ENCODE data around the gene COPZ1. TPM values are rescaled to one million over a fixed set of nuclear protein-coding genes. Genes with fewer than 3 reads are reported as not detected.

The COPZ1 gene

DNA sequence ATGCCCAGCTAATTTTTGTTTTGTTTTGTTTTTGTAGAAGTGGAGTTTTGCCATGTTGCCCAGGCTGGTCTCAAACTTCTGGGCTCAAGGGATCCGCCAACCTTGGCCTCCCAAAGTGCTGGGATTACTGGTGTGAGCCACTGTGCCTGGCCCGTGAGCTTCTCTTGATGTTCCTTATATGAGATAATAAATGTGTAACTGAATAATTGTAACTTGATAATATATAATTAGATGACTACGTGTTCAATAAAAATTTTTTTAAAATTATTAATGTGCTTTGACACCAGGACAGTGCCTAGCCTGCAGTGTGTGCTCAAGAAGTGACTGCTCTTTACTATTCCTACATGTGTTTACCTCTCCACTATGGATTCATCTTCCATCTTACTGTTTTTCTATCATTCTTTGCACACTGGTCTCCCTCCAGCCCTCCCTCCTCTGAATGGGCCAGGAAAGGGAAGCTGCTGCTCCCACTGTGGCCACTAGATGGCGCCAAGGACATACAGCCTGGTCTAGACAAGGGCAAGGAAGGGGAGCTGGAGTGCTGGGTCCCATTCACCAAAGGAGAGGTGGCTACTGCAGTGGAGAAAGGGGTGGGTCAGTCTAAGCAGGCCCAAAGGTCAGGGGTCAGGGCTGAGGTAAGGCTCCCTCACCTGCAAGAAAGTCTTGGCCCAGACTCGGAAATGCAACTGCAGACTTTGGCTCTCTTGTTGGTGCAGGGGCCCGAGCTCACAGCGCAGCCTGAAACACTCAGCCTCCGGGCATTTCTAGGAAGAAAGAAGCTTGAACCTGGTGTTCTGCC is 74.3 kb downstream of the COPZ1 start:
- Histone ChIP-seq H2BK15ac (ENCODE audit: low read depth, poor library complexity, severe bottlenecking) (no peak overlapping the region), H4K91ac (ENCODE audit: low read length) (no peak overlapping the region), H3K36me3 (ENCODE audit: control insufficient read depth in 1 of 2, insufficient read depth in 2 of 2, low read depth in 1 of 2, low read length in 2 of 2) (peaks cover 80 to 100% of the 10 kb centered on the region in 2 experiments), H4K8ac (ENCODE audit: low read length) (no peak overlapping the region), H3K4me3 (ENCODE audit: insufficient read depth in 1 of 2, low read depth in 1 of 2, low read length in 2 of 2) (no peak overlapping the region), H3K9ac (ENCODE audit: low read length) (no peak overlapping the region), H3K4me2 (ENCODE audit: low read length, poor library complexity, severe bottlenecking) (no peak overlapping the region), H3K27ac (ENCODE audit: low read length, poor library complexity, severe bottlenecking) (no peak overlapping the region), H2BK120ac (ENCODE audit: low read depth, low read length) (no peak overlapping the region), H2AK5ac (ENCODE audit: low read length, severe bottlenecking) (no peak overlapping the region), H3K27me3 (ENCODE audit: control insufficient read depth in 1 of 2, insufficient read depth in 1 of 2, low read length in 2 of 2) (no peaks in the 10 kb centered on the region), H3K18ac (ENCODE audit: low read depth in 1 of 2, low read length in 2 of 2) (no peak overlapping the region), H3K9me3 (ENCODE audit: control insufficient read depth, low read length) (no peaks in the 10 kb centered on the region), H3K4me1 (ENCODE audit: control insufficient read depth, insufficient read depth, low read depth, low read length) (no peaks in the 10 kb centered on the region), H3K23ac (ENCODE audit: low read length in 2 of 2) (no peak overlapping the region), H2AFZ (ENCODE audit: low read depth, low read length) (no peak overlapping the region), H3K4ac (ENCODE audit: low read depth in 1 of 2, low read length in 2 of 2) (no peak overlapping the region), H2BK5ac (ENCODE audit: low read depth, low read length, poor library complexity, severe bottlenecking) (no peak overlapping the region), H3K14ac (ENCODE audit: low read length in 2 of 2) (no peak overlapping the region), H3K79me1 (replicated peaks; ENCODE audit: low read length, poor library complexity, severe bottlenecking) (peaks cover 12% of the 10 kb centered on the region), H2BK12ac (ENCODE audit: low read length in 2 of 2) (no peak overlapping the region)
- peak; percentile 87 for DNase-seq
- WGBS: 76% methylated on average over 6 of the region's 8 CpGs

DNA sequence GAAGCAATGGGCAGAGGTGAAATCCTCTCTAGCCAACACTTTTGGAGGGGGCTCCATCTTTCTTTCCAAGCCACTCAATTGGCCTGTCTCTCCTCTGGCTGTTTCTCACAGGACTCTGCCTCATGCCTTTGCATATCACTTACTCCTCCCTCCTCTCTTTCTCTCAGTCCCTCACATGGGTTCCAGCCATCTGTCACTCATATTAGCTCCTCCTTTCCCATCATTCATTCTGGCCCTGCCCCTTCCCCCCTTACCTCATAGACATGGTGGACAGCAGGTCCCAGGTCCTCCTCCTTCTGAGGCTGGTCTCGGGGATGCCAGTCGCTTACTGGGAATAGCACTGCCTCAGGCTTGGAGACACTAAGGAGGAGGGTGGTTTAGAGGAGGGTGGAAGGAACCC is 76.2 kb downstream of the COPZ1 start:
- 100% methylated on average over 2 of the region's 2 CpGs for WGBS
- no peak overlapping the region for H4K91ac ChIP-seq (ENCODE audit: low read length)
- no peak overlapping the region for H3K4ac ChIP-seq (ENCODE audit: low read depth in 1 of 2, low read length in 2 of 2)
- no peak overlapping the region for H2BK5ac ChIP-seq (ENCODE audit: low read depth, low read length, poor library complexity, severe bottlenecking)
- H3K14ac ChIP-seq (ENCODE audit: low read length in 2 of 2): no peak overlapping the region
- H3K27ac ChIP-seq (ENCODE audit: low read length, poor library complexity, severe bottlenecking): no peak overlapping the region
- no peak overlapping the region for H2AK5ac ChIP-seq (ENCODE audit: low read length, severe bottlenecking)
- no peak overlapping the region for H2BK12ac ChIP-seq (ENCODE audit: low read length in 2 of 2)
- H3K36me3 ChIP-seq (ENCODE audit: control insufficient read depth in 1 of 2, insufficient read depth in 2 of 2, low read depth in 1 of 2, low read length in 2 of 2): peaks cover 82 to 100% of the 10 kb centered on the region in 2 experiments
- no peak overlapping the region for H3K23ac ChIP-seq (ENCODE audit: low read length in 2 of 2)
- no peak overlapping the region for H3K9ac ChIP-seq (ENCODE audit: low read length)
- no peak overlapping the region for H2BK120ac ChIP-seq (ENCODE audit: low read depth, low read length)
- H3K4me2 ChIP-seq (ENCODE audit: low read length, poor library complexity, severe bottlenecking): no peak overlapping the region
- no peak overlapping the region for H4K8ac ChIP-seq (ENCODE audit: low read length)
- H3K27me3 ChIP-seq (ENCODE audit: control insufficient read depth in 1 of 2, insufficient read depth in 1 of 2, low read length in 2 of 2): no peaks in the 10 kb centered on the region
- H3K4me1 ChIP-seq (ENCODE audit: control insufficient read depth, insufficient read depth, low read depth, low read length): no peaks in the 10 kb centered on the region
- no peak for DNase-seq
- no peak overlapping the region for H3K18ac ChIP-seq (ENCODE audit: low read depth in 1 of 2, low read length in 2 of 2)
- H3K9me3 ChIP-seq (ENCODE audit: control insufficient read depth, low read length): no peaks in the 10 kb centered on the region
- H2BK15ac ChIP-seq (ENCODE audit: low read depth, poor library complexity, severe bottlenecking): no peak overlapping the region
- no peak overlapping the region for H2AFZ ChIP-seq (ENCODE audit: low read depth, low read length)
- H3K4me3 ChIP-seq (ENCODE audit: insufficient read depth in 1 of 2, low read depth in 1 of 2, low read length in 2 of 2): no peak overlapping the region
- peaks cover 21% of the 10 kb centered on the region for H3K79me1 ChIP-seq (replicated peaks; ENCODE audit: low read length, poor library complexity, severe bottlenecking)

Small RNA genes lying within 50 kb of the gene (small RNA-seq; reads per million reads assigned to genes)
- 9,500 reads per million, percentile 99 among the genes with 10 or more reads in this experiment for gene MIR148B (ENCODE audit: low read depth)
- not detected for gene RN7SL744P (ENCODE audit: low read depth)
- gene RNU6-950P (ENCODE audit: low read depth): not detected
